HCT116 (cell line): Measurements from ENCODE around the gene NAXE. TPM values are rescaled to one million over a fixed set of nuclear protein-coding genes. Genes with fewer than 3 reads are reported as not detected.
A peak's percentile ranks its signal among the peaks of the same experiment; 100 is the strongest.

ENCODE experiments used
- ATAC-seq: fragments of 200-7000 bp; cut with Tn5 transposase; 2 replicates; pipeline ENCODE4 v1.9.1; 2020; ENCODE audit warnings: mild to moderate bottlenecking, moderate library complexity
- BruUV-seq: library from RNA; stranded (reverse); fragments of 400-500 nt; replicated peaks from 2 replicates; lab custom pipeline; 2021; lab: Mats Ljungman, UMichigan
- CTCF ChIA-PET: fragments of 300-600 bp; sonication (Branson Sonifier 250); formaldehyde crosslinking; loops from one replicate; lab custom pipeline; 2021; ENCODE audit warnings: antibody characterized with exemption; lab: Charles Lee
- POLR2A ChIA-PET: fragments of 300-600, 350-600 bp; sonication (Branson Sonifier 250); formaldehyde crosslinking; loops from one replicate; lab custom pipeline; 2021; ENCODE audit warnings: antibody characterized with exemption; lab: Charles Lee
- RAD21 ChIA-PET, 2 experiments: fragments of 300-600 bp; sonication (Branson Sonifier 250); formaldehyde crosslinking; loops; one replicate each; lab custom pipeline; 2023; ENCODE audit warnings: low total read pairs in 2 of 2; ENCODE audit not compliant: uncharacterized antibody in 2 of 2, unreplicated experiment in 2 of 2, low non-redundant PET in 1 of 2; lab: Charles Lee
- DNase-seq: peaks from one replicate; pipeline ENCODE4 v3.0.0-alpha.2; 2010; ENCODE audit warnings: low read depth, low spot score
- H2AFZ ChIP-seq: fragments of 200-600 bp; shearing (Covaris generic), sonication (generic); 2 replicates; pipeline ENCODE4 v1.6.1; 2017; ENCODE audit warnings: low read depth, mixed run types, mixed read lengths, antibody characterized with exemption, low read length; ENCODE audit not compliant: poor library complexity, severe bottlenecking
- H3K27ac ChIP-seq: 2 replicates; pipeline ENCODE4 v1.5.1; 2012; ENCODE audit warnings: low read depth, low read length
- H3K27me3 ChIP-seq: fragments of 200-600 bp; sonication (generic); 2 replicates; pipeline ENCODE4 v1.6.1; 2016; ENCODE audit warnings: mixed run types, low read length, mixed read lengths; ENCODE audit not compliant: insufficient read depth
- H3K36me3 ChIP-seq, 2 experiments: fragments of 200-500 bp in 1 of 2; fragments of 200-600 bp in 1 of 2; sonication (Bioruptor generic) in 1 of 2; sonication (generic) in 1 of 2; 2 replicates each; pipeline versions ENCODE4 v1.5.1 to v1.6.1; 2014 to 2016; ENCODE audit warnings: low read length in 2 of 2, inconsistent platforms in 1 of 2, mixed read lengths in 1 of 2, mixed run types in 1 of 2; ENCODE audit not compliant: insufficient read depth in 2 of 2, control insufficient read depth in 1 of 2
- H3K4me1 ChIP-seq, 2 experiments: fragments of 200-600 bp in 1 of 2; sonication (generic) in 1 of 2; 2 replicates each; pipeline versions ENCODE4 v1.5.1 to v1.6.1; 2012 to 2017; ENCODE audit warnings: low read length in 2 of 2, inconsistent platforms in 1 of 2, mild to moderate bottlenecking in 1 of 2, mixed read lengths in 1 of 2, mixed run types in 1 of 2, moderate library complexity in 1 of 2; ENCODE audit not compliant: insufficient read depth in 2 of 2, control insufficient read depth in 1 of 2
- H3K4me2 ChIP-seq: fragments of 200-600 bp; sonication (generic); 2 replicates; pipeline ENCODE4 v1.6.1; 2017; ENCODE audit warnings: mixed run types, low read length, mixed read lengths
- H3K4me3 ChIP-seq, 2 experiments: fragments of 200-600 bp in 1 of 2; sonication (generic) in 1 of 2; replicated peaks in 1 of 2; 2 replicates each; pipeline ENCODE4 v1.5.1; 2011 to 2016; ENCODE audit warnings: low read length in 2 of 2, control low read depth in 1 of 2, low read depth in 1 of 2, mild to moderate bottlenecking in 1 of 2, mixed read lengths in 1 of 2, mixed run types in 1 of 2
- H3K79me2 ChIP-seq: fragments of 200-600 bp; sonication (generic); 2 replicates; pipeline ENCODE4 v1.6.1; 2017; ENCODE audit warnings: mild to moderate bottlenecking, mixed run types, low read length, moderate library complexity, mixed read lengths; ENCODE audit not compliant: insufficient read depth
- H3K9ac ChIP-seq: fragments of 200-600 bp; sonication (generic); 2 replicates; pipeline ENCODE4 v1.6.1; 2016; ENCODE audit warnings: low read length, mixed read lengths
- H3K9me2 ChIP-seq: fragments of 200-600 bp; sonication (generic), shearing (Covaris generic); 2 replicates; pipeline ENCODE4 v1.6.1; 2017; ENCODE audit warnings: mixed run types, mild to moderate bottlenecking, moderate library complexity; ENCODE audit not compliant: insufficient read depth
- H3K9me3 ChIP-seq, 2 experiments: fragments of 200-500 bp in 1 of 2; fragments of 200-600 bp in 1 of 2; sonication (Bioruptor generic) in 1 of 2; sonication (generic) in 1 of 2; 2 replicates each; pipeline ENCODE4 v1.6.1; 2014 to 2017; ENCODE audit warnings: low read length in 2 of 2, mixed read lengths in 2 of 2, inconsistent platforms in 1 of 2, low read depth in 1 of 2, mild to moderate bottlenecking in 1 of 2, mixed run types in 1 of 2, moderate library complexity in 1 of 2; ENCODE audit not compliant: control insufficient read depth in 1 of 2, insufficient read depth in 1 of 2
- H4K20me1 ChIP-seq: fragments of 200-600 bp; sonication (generic), shearing (Covaris generic); 2 replicates; pipeline ENCODE4 v1.6.1; 2017; ENCODE audit warnings: mixed run types, mild to moderate bottlenecking, moderate library complexity; ENCODE audit not compliant: insufficient read depth
- EGR1 ChIP-seq: IDR thresholded peaks from 2 replicates; pipeline ENCODE4 v1.6.1; 2012; ENCODE audit warnings: low read depth
- EZH2phosphoT487 ChIP-seq: fragments of 200-600 bp; IDR thresholded peaks from 2 replicates; pipeline ENCODE4 v1.6.1; 2018; ENCODE audit warnings: antibody characterized with exemption, borderline replicate concordance
- FOSL1 ChIP-seq: IDR thresholded peaks from 2 replicates; pipeline ENCODE4 v1.6.1; 2012; ENCODE audit warnings: low read depth
- JUND ChIP-seq: IDR thresholded peaks from 2 replicates; pipeline ENCODE4 v1.6.1; 2012
- POLR2AphosphoS5 ChIP-seq: IDR thresholded peaks from 2 replicates; pipeline ENCODE4 v1.6.1; 2011; ENCODE audit warnings: mild to moderate bottlenecking, low read depth, low read length, moderate library complexity
- SP1 ChIP-seq: IDR thresholded peaks from 2 replicates; pipeline ENCODE4 v1.6.1; 2012; ENCODE audit warnings: low read depth
- TCF7L2 ChIP-seq: IDR thresholded peaks from 2 replicates; pipeline ENCODE4 v1.7.0; 2011; ENCODE audit warnings: borderline replicate concordance, inconsistent platforms; ENCODE audit not compliant: insufficient read depth, insufficient read length; ENCODE audit errors: extremely low read depth
- ZNF274 ChIP-seq: fragments of 200-500 bp; sonication (Bioruptor generic); IDR thresholded peaks from 2 replicates; pipeline ENCODE4 v1.6.1; 2014; ENCODE audit warnings: mild to moderate bottlenecking, low read depth, low read length, inconsistent platforms
- intact Hi-C: fragments of 100-400 bp; cut with micrococcal nuclease; formaldehyde crosslinking; loops from 2 replicates; pipeline ENCODE4 v1.10.0; 2022
- total RNA-seq: library from RNA; stranded (reverse); gene quantifications from one replicate; pipeline ENCODE4 v1.2.1, GENCODE V29; 2021; ENCODE audit not compliant: unreplicated experiment
- TF ChIP-seq, protein P1 (sequence below): IDR thresholded peaks from 2 replicates; pipeline ENCODE4 v1.6.1; 2012

NAXE gene
- total RNA-seq, 1 experiment from 2014 or later, result 139 TPM

DNA sequence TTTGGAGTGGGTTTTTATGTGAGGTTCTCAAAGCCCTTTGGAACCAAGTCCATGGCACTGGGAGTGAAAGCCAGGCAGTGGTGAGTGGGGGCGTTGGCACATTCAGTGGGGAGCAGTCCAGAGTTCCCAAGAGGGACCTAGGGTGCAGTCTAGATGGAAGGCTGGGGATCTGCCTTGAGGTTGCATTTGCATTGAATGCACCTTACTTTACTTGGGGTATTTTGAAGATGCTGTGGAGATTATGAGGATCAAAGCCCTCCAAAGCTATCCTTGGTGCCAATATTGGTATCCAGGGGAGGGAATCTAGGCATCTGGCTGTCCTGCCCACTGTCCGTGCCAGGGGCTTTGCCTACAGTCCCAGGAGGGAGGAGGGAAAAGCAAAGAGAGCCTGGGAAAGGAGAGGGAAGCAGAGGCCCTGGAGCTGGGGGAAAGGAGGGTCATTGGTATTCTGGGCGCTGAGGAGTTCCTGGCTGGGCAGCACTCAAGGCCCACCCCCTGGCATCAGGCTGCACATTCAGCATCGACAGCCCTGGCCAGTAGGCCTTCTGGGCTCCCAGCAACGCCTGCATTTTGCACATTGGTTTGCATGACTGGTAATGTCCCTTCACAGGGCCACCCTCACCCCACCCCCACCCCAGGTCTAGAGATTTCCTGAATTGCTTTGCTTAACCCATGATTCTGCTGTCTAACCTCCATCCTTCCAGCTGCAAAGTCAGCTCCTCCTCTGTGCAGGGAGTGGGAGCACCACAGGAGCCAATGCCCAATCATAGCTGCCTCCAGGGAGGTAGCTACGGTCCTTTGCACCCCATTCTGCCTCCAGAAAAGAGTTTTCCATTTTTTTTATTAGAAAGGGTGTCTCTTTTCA is 49.5 kb downstream of the NAXE start:
- H4K20me1 ChIP-seq, result no peaks in the 10 kb centered on the region
- no peaks in the 10 kb centered on the region for H3K79me2 ChIP-seq
- DNase-seq, result no peak
- H3K27me3 ChIP-seq, result no peaks in the 10 kb centered on the region
- peaks cover 25 to 36% of the 10 kb centered on the region in 2 experiments for H3K36me3 ChIP-seq
- ATAC-seq, result peak; percentile 4; the same call in 1 of the 2 replicates
- H3K4me1 ChIP-seq, result peaks cover 8 to 27% of the 10 kb centered on the region in 2 experiments; a peak in 3 of 4 replicates
- intact Hi-C loops, result no loop called here
- no TSS peak for BruUV-seq
- H3K4me3 ChIP-seq, result no peak overlapping the region
- no peak overlapping the region for H2AFZ ChIP-seq
- no peak overlapping the region for H3K4me2 ChIP-seq
- ChIA-PET CTCF (interaction anchor here (5.9 kb wide), 1 partner anchor 12 kb away, joined by 33 read pairs; no protein-coding TSS in a partner anchor), POLR2A (interaction anchor here (1.2 to 1.3 kb wide), 2 partner anchors 20 to 85 kb away, joined by 3 to 4 read pairs; no protein-coding TSS in a partner anchor), RAD21 (no interaction called here)
- TF ChIP-seq TCF7L2, result no peak
- TF ChIP-seq, protein P1, sequence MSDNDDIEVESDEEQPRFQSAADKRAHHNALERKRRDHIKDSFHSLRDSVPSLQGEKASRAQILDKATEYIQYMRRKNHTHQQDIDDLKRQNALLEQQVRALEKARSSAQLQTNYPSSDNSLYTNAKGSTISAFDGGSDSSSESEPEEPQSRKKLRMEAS, result no peak
- TF ChIP-seq SP1, result no peak
- no peak for TF ChIP-seq EGR1
- TF ChIP-seq JUND, result peak; percentile 17; the same call in 1 of the 2 replicates
- TF ChIP-seq POLR2AphosphoS5, result peak; percentile 54; the same call in 1 of the 2 replicates
- no peak for TF ChIP-seq FOSL1
- TF ChIP-seq ZNF274, result no peak
- TF ChIP-seq EZH2phosphoT487, result no peak
- no peak overlapping the region for H3K27ac ChIP-seq
- H3K9me3 ChIP-seq, result no peaks in the 10 kb centered on the region
- H3K9me2 ChIP-seq, result no peaks in the 10 kb centered on the region
- no peak overlapping the region for H3K9ac ChIP-seq
